A549 (cell line): ENCODE measurements around the gene ALDOA. TPM values are rescaled to one million over a fixed set of nuclear protein-coding genes. Genes with fewer than 3 reads are reported as not detected.

ENCODE experiments used
- ATAC-seq, 2 experiments: fragments of 200-7000 bp in 1 of 2; fragments of >200 bp in 1 of 2; cut with Nextera tagmentation in 1 of 2; cut with Tn5 transposase in 1 of 2; 3 replicates each; pipeline versions ENCODE4 v1.8.0 to v1.9.1; 2018 to 2020; ENCODE audit warnings: mild to moderate bottlenecking in 1 of 2, moderate library complexity in 1 of 2
- CTCF ChIA-PET: fragments of 300-600 bp; sonication (Branson Sonifier 250); formaldehyde crosslinking; extraction: SDS; loops from one replicate; lab custom pipeline; 2021; ENCODE audit warnings: antibody characterized with exemption, inconsistent platforms; lab: Yijun Ruan, JAX
- POLR2A ChIA-PET: fragments of 350-600 bp; formaldehyde crosslinking; extraction: SDS; loops from one replicate; lab custom pipeline; 2021; ENCODE audit warnings: antibody characterized with exemption, inconsistent platforms; lab: Yijun Ruan, JAX
- DNase-seq, 2 experiments: peaks; one replicate each; pipeline versions ENCODE4 v3.0.0 to v3.0.0-alpha.2; 2011 to 2016; ENCODE audit warnings: low read depth in 1 of 2, low spot score in 1 of 2
- FAIRE-seq: peaks from 2 replicates; lab custom pipeline; 2011; peaks lifted over from hg19 to GRCh38; lab: Jason Lieb, UNC
- H3K27ac ChIP-seq, 2 experiments: fragments of >200 bp; sonication (Bioruptor Twin); formaldehyde crosslinking; 3 replicates each; pipeline ENCODE4 v1.5.1; 2016 to 2017
- H3K4me1 ChIP-seq: fragments of >200 bp; sonication (Bioruptor Twin); formaldehyde crosslinking; 3 replicates; pipeline ENCODE4 v1.6.1; 2016
- H3K4me2 ChIP-seq: fragments of >200 bp; sonication (Bioruptor Twin); formaldehyde crosslinking; 3 replicates; pipeline ENCODE4 v1.6.1; 2016
- H3K4me3 ChIP-seq: fragments of >200 bp; sonication (Bioruptor Twin); formaldehyde crosslinking; 3 replicates; pipeline ENCODE4 v1.5.1; 2016
- H3K9me3 ChIP-seq: fragments of >200 bp; sonication (Bioruptor Twin); formaldehyde crosslinking; 3 replicates; pipeline ENCODE4 v1.6.1; 2016
- BCL3 ChIP-seq: fragments of >200 bp; sonication (Bioruptor Twin); formaldehyde crosslinking; IDR thresholded peaks from 3 replicates; pipeline ENCODE4 v1.6.1; 2016
- BHLHE40 ChIP-seq: IDR thresholded peaks from 2 replicates; pipeline ENCODE4 v1.6.1; 2012; ENCODE audit warnings: low read depth, low read length, inconsistent platforms
- CBX2 ChIP-seq: fragments of 200-600 bp; sonication (generic); IDR thresholded peaks from 2 replicates; pipeline ENCODE4 v1.6.1; 2016; ENCODE audit warnings: low read depth, mild to moderate bottlenecking, borderline replicate concordance
- CHD4 ChIP-seq: fragments of 200-600 bp; sonication (generic); IDR thresholded peaks from 2 replicates; pipeline ENCODE4 v1.6.1; 2016; ENCODE audit warnings: antibody characterized with exemption, mild to moderate bottlenecking, borderline replicate concordance
- CTCF ChIP-seq: fragments of >200 bp; sonication (Bioruptor Twin); formaldehyde crosslinking; IDR thresholded peaks from 3 replicates; pipeline ENCODE4 v1.5.1; 2016
- EHMT2 ChIP-seq: fragments of 200-600 bp; sonication (generic); IDR thresholded peaks from 2 replicates; pipeline ENCODE4 v1.6.1; 2016; ENCODE audit warnings: antibody characterized with exemption, low read depth, mild to moderate bottlenecking, moderate library complexity
- ESRRA ChIP-seq: fragments of 150-350 bp; IDR thresholded peaks from 2 replicates; pipeline ENCODE4 v1.6.1; 2014; ENCODE audit warnings: mild to moderate bottlenecking, low read length, borderline replicate concordance
- FOSL2 ChIP-seq, 2 experiments: fragments of 450-650 bp in 1 of 2; fragments of >200 bp in 1 of 2; sonication (Bioruptor Twin) in 1 of 2; formaldehyde crosslinking; IDR thresholded peaks; 2 replicates each; pipeline versions ENCODE4 v1.5.0 to v1.6.1; 2016 to 2020; ENCODE audit warnings: mild to moderate bottlenecking in 1 of 2, moderate library complexity in 1 of 2
- FOXS1 ChIP-seq: fragments of 250-450 bp; sonication (Bioruptor Pico); IDR thresholded peaks from 2 replicates; pipeline ENCODE4 v1.5.0; 2020; ENCODE audit warnings: mild to moderate bottlenecking, moderate library complexity
- HDAC2 ChIP-seq: fragments of 200-600 bp; sonication (generic); IDR thresholded peaks from 2 replicates; pipeline ENCODE4 v1.6.1; 2016
- HOXA7 ChIP-seq: fragments of 250-450 bp; sonication (Bioruptor Pico); IDR thresholded peaks from 2 replicates; pipeline ENCODE4 v1.5.0; 2020; ENCODE audit warnings: mild to moderate bottlenecking, moderate library complexity
- JUN ChIP-seq, 2 experiments: fragments of >200 bp; sonication (Bioruptor Twin); formaldehyde crosslinking; IDR thresholded peaks; 2 replicates in 1 of 2; 3 replicates in 1 of 2; pipeline ENCODE4 v1.6.1; 2016 to 2017
- KDM1A ChIP-seq: fragments of 200-600 bp; sonication (generic); IDR thresholded peaks from 2 replicates; pipeline ENCODE4 v1.6.1; 2016; ENCODE audit warnings: low read depth, mild to moderate bottlenecking
- NFE2L2 ChIP-seq: fragments of 150-350 bp; conservative IDR thresholded peaks from 2 replicates; pipeline ENCODE4 v1.6.1; 2014; ENCODE audit warnings: low read length
- NR3C1 ChIP-seq: fragments of >200 bp; sonication (Bioruptor Twin); formaldehyde crosslinking; IDR thresholded peaks from 3 replicates; pipeline ENCODE4 v1.6.1; 2017
- RARB ChIP-seq: fragments of 250-450 bp; sonication (Bioruptor Pico); IDR thresholded peaks from 2 replicates; pipeline ENCODE4 v1.8.0; 2021; ENCODE audit warnings: mild to moderate bottlenecking, moderate library complexity
- RFX5 ChIP-seq: fragments of 450-650 bp; IDR thresholded peaks from 2 replicates; pipeline ENCODE4 v1.7.1; 2014; ENCODE audit warnings: antibody characterized with exemption, mild to moderate bottlenecking, moderate library complexity
- SMC3 ChIP-seq: fragments of >200 bp; sonication (Bioruptor Twin); formaldehyde crosslinking; IDR thresholded peaks from 3 replicates; pipeline ENCODE4 v1.6.1; 2018; ENCODE audit warnings: inconsistent platforms
- TFCP2L1 ChIP-seq: fragments of 250-450 bp; sonication (Bioruptor Pico); IDR thresholded peaks from 2 replicates; pipeline ENCODE4 v1.5.0; 2021; ENCODE audit warnings: mild to moderate bottlenecking
- USF2 ChIP-seq: fragments of 450-650 bp; IDR thresholded peaks from 2 replicates; pipeline ENCODE4 v1.6.1; 2014; ENCODE audit warnings: antibody characterized with exemption
- ZSCAN20 ChIP-seq: fragments of 250-450 bp; sonication (Bioruptor Pico); IDR thresholded peaks from 2 replicates; pipeline ENCODE4 v1.8.0; 2022; ENCODE audit warnings: mild to moderate bottlenecking, moderate library complexity
- WGBS: methylation state at CpG from one replicate; pipeline ENCODE4 v1.1.6; 2017; ENCODE audit errors: missing lambda C conversion rate; 5-methylcytosine and 5-hydroxymethylcytosine counted together
- polyA plus RNA-seq, 4 experiments: library from polyadenylated mRNA; depleted of rRNA in 3 of 4; stranded (reverse); fragments of >200 nt; fragmentation: RNase III in 1 of 4; extraction: RNeasy Plus Mini Kit Qiagen cat#74134 plus additional on column Dnase treatment in 1 of 4; gene quantifications; 2 replicates in 3 of 4; 3 replicates in 1 of 4; pipeline ENCODE4 v1.2.3, GENCODE V29; 2011 to 2017
- TF ChIP-seq, protein P1 (sequence below): fragments of 250-450 bp; sonication (Bioruptor Pico); IDR thresholded peaks from 2 replicates; pipeline ENCODE4 v1.5.0; 2020; ENCODE audit warnings: low read depth, mild to moderate bottlenecking, moderate library complexity

Gene ALDOA
- polyA plus RNA-seq, 2 of the 4 experiments (the other 2 are of a cell fraction), result 741 to 1,286 TPM

DNA sequence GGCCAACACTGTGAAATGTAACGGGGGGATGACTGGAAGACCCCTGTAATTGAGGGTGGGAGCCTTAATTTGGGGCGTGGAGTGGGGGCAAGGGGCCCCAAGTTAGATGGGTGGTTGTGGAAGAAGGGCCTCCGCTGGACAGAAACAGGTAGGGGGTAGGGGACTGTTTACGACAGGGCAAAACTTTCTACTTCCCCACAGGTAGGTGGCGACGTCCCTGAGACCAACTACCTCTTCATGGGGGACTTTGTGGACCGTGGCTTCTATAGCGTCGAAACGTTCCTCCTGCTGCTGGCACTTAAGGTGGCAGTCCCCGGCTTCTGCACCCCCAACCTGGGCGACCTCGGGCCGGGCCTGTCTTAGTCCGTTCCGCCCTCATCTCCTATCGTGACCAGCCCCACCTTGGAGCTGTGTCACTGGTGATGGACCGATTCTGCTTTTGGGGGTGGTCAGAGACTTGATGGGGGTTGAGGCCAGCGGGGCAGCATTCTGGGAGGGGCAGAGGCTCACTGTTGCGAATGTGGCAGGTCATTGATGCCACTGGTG lies 17.1 kb downstream of the ALDOA start (continued):
- no peak for TF ChIP-seq CBX2
- no peak for TF ChIP-seq KDM1A
- TF ChIP-seq TFCP2L1 (CRISPR knock-in tag), result no peak
- no peak for TF ChIP-seq NFE2L2
- no peak for TF ChIP-seq BCL3

DNA sequence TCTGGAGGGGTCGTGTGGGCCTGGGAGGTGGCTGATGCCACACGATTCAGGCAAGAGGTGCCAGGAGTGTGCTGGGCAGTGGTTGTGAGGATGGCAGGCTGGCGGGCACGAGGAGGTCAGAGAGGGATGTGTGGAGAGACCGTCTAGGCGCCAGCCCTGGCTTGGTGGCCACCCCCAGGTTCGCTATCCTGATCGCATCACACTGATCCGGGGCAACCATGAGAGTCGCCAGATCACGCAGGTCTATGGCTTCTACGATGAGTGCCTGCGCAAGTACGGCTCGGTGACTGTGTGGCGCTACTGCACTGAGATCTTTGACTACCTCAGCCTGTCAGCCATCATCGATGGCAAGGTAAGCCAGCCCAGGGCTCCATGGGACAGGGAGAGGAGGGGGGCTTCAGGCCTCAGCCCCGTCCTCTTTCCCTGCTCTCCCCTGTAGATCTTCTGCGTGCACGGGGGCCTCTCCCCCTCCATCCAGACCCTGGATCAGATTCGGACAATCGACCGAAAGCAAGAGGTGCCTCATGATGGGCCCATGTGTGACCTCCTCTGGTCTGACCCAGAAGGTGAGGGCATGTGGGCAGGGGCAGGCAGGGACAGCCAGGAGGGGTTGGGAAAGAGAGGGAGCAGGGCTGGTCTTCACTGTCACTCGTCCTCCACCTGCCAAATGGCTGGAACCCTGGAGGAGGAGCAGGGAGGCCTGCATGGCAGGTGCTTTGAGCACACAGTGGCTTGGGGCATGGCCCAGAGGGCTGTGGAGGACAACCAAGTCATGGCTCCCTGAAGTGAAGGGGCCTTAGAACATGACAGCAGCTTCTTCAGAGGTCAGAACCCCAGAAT lies 17.9 kb downstream of the ALDOA start:
- no peak overlapping the region for H3K4me2 ChIP-seq
- no peak for TF ChIP-seq NR3C1
- TF ChIP-seq SMC3, result no peak
- no peak for TF ChIP-seq FOXS1
- no peak for TF ChIP-seq CTCF
- TF ChIP-seq RFX5, result no peak
- TF ChIP-seq BHLHE40, result no peak
- no peak for TF ChIP-seq FOSL2 (IDR thresholded peaks at IDR 0.05)
- no peak for TF ChIP-seq FOSL2 (CRISPR knock-in tag; IDR thresholded peaks at IDR 0.05)
- TF ChIP-seq JUN (IDR thresholded peaks at IDR 0.05), result no peak
- TF ChIP-seq, protein P1, sequence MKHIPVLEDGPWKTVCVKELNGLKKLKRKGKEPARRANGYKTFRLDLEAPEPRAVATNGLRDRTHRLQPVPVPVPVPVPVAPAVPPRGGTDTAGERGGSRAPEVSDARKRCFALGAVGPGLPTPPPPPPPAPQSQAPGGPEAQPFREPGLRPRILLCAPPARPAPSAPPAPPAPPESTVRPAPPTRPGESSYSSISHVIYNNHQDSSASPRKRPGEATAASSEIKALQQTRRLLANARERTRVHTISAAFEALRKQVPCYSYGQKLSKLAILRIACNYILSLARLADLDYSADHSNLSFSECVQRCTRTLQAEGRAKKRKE (CRISPR knock-in tag), result no peak
- no peak for TF ChIP-seq USF2
- no peak for TF ChIP-seq HDAC2
- TF ChIP-seq HOXA7 (CRISPR knock-in tag), result no peak
- no peak for TF ChIP-seq TFCP2L1 (CRISPR knock-in tag)
- TF ChIP-seq RARB (CRISPR knock-in tag), result no peak
- no peak for TF ChIP-seq EHMT2
- no peak for TF ChIP-seq CHD4
- no peak for TF ChIP-seq ZSCAN20
- TF ChIP-seq ESRRA, result no peak
- TF ChIP-seq, all 56 proteins: peak for 0
- ChIA-PET POLR2A (no interaction called here), CTCF (interaction anchor here (1.0 to 10.3 kb wide), 3 partner anchors 8 to 19 kb away, joined by 10 to 143 read pairs (median 16); partner anchors contain the start of genes ALDOA and TBX6)
- ATAC-seq (peak in 1 of 2 experiments; percentile 9; a peak in 3 of 6 replicates), DNase-seq (no peak), FAIRE-seq (no peak)
- Histone ChIP-seq H3K4me1 (peaks cover 6% of the 10 kb centered on the region; the same call in 2 of the 3 replicates), H3K4me3 (no peak overlapping the region), H3K9me3 (no peaks in the 10 kb centered on the region), H3K27ac (no peak overlapping the region)
- WGBS, result 89% methylated on average over 24 of the region's 24 CpGs
